Measurements from ENCODE around the gene TSC22D3. TPM values are rescaled to one million over a fixed set of nuclear protein-coding genes. Genes with fewer than 3 reads are reported as not detected.
A peak's percentile ranks its signal among the peaks of the same experiment; 100 is the strongest.

Gene TSC22D3
- total RNA-seq, 1 donor from 2014 or later: 350 TPM

DNA sequence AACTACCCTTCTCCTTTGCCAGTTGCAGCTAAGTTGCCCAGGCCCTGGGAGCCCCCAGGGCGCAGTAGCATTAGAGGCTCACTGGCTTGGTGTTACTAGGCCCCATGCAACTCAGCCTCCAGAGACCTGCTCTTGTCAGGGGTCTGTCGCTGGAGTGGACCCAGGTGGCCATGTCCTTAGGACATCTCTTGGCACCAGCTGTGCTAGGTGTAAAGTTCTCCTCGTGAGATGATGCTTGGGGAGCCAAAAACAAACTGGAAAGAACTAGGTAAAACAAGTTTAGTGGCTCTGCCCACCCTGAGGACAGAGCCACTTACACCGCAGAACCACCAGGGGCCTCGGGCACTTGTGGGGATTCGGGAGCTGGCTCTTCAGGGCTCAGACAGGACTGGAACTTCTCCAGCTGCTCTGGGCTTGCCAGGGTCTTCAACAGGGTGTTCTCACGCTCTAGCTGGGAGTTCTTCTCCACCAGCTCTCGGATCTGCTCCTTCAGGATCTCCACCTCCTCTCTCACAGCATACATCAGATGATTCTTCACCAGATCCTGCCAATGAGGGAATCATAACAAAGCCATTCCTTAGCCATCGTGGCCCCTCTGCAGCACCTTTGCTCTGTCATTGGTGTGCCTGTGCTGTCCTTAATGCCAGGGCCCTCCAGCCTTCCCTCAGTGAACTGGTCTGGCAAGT is 61.2 kb downstream of the TSC22D3 start:
- Histone ChIP-seq H3K27me3 (ENCODE audit: low read depth) (no peaks in the 10 kb centered on the region), H3K4me3 (peak overlapping the region; percentile 73), H3K36me3 (peaks cover 29% of the 10 kb centered on the region), H3K4me1 (peaks cover 47% of the 10 kb centered on the region), H3K9me3 (no peaks in the 10 kb centered on the region), H3K27ac (peak overlapping the region; percentile 99)
- TF ChIP-seq CTCF (IDR thresholded peaks at IDR 0.05): peak; percentile 25
- DNase-seq (peak; percentile 54), ATAC-seq (no peak)
- intact Hi-C loops (cut with DNase I): loop anchor here (5.0 kb wide), 1 partner anchor 37 kb away; no protein-coding TSS in a partner anchor

GRCh38 chrX:107713543-107714205 is 61.9 kb downstream of the TSC22D3 start:
- no peak for TF ChIP-seq CTCF (IDR thresholded peaks at IDR 0.05)
- intact Hi-C loops (cut with DNase I): loop anchor here (5.0 kb wide), 1 partner anchor 36 kb away; no protein-coding TSS in a partner anchor
- Histone ChIP-seq H3K27me3 (ENCODE audit: low read depth) (no peaks in the 10 kb centered on the region), H3K27ac (peak overlapping the region; percentile 99), H3K36me3 (peaks cover 29% of the 10 kb centered on the region), H3K9me3 (no peaks in the 10 kb centered on the region), H3K4me1 (peaks cover 47% of the 10 kb centered on the region), H3K4me3 (peak overlapping the region; percentile 73)
- ATAC-seq: no peak
- no peak for DNase-seq

DNA sequence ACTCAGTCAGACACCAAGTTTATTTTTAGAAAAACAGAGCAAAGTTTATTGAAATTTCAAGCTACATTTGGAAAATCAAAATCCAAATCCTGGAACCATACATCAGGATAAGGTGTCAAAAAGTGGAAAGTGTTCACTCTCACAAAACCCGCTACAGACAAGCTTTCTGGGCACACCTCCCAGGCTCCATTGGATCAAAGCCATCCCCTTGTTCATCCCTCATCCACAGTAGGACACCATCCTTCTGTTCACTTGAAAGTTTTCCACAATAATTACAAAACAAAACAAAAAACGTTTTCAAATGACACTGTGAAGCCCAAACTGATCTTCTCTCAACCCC is 62.4 kb downstream of the TSC22D3 start:
- Histone ChIP-seq H3K9me3 (no peaks in the 10 kb centered on the region), H3K4me1 (peaks cover 42% of the 10 kb centered on the region), H3K4me3 (peak overlapping the region; percentile 73), H3K27ac (peak overlapping the region; percentile 99), H3K27me3 (ENCODE audit: low read depth) (no peaks in the 10 kb centered on the region), H3K36me3 (peaks cover 29% of the 10 kb centered on the region)
- intact Hi-C loops (cut with DNase I): loop anchor here (5.0 kb wide), 1 partner anchor 36 kb away; no protein-coding TSS in a partner anchor
- ATAC-seq (no peak), DNase-seq (no peak)
- TF ChIP-seq CTCF (IDR thresholded peaks at IDR 0.05): no peak

DNA sequence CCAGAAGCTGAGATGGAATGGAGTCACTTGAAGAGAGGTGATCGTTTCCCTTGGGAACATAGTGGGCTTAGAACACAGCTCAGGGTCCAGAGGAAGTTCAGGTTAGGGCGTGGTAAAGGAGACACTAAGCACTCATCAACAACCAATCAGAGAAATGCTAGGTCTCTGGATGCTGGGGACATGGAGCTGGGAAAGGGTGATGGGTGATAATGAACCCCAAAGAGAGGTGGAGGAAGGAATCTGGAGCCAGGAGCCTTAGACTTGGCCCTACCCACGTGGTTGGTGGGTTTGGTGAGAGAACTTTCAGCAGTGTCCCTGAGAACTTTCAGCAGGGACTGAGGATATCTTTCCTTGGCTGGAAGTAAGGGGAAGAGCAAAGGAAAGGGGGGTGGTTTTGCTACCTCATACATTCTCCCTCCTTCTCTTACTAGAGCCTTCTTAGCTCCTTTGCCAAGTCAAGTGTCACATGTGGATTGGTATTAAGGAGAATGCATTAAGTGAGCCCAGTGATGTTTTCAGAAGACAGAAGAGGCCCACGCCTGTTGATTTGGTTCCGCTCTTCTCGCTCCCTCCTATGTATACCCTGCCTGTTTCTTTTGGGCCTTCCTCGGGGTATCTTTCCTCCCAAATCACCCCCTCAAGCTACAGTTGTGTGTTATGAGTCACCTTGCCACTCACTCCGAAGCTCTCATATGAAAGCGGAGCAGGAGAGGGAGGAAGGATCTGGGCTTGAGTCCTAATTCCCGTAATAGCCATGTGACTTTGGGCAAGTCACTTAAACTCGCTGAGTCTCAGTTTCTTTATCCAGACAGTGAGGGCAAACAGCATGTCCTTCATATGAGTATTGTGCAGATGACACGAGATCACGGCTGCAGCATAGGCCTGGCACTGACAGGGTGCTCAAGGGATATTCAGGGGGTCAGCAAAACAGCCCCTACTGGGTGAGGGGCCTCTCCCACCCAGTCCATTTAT is 63.1 kb downstream of the TSC22D3 start:
- H3K4me3 ChIP-seq: peak overlapping the region; percentile 73
- H3K27ac ChIP-seq: peak overlapping the region; percentile 99
- H3K9me3 ChIP-seq: no peaks in the 10 kb centered on the region
- no peaks in the 10 kb centered on the region for H3K27me3 ChIP-seq (ENCODE audit: low read depth)
- no peak for TF ChIP-seq CTCF (IDR thresholded peaks at IDR 0.05)
- DNase-seq (no peak), ATAC-seq (peak; percentile 6 to 39)
- peaks cover 29% of the 10 kb centered on the region for H3K36me3 ChIP-seq
- intact Hi-C loops (cut with DNase I): loop anchor here (5.0 kb wide), 1 partner anchor 35 kb away; no protein-coding TSS in a partner anchor
- peaks cover 38% of the 10 kb centered on the region for H3K4me1 ChIP-seq

Data from lower lobe of right lung (tissue), 2 donors.